ENCODE results near the gene ALKBH7. TPM values are rescaled to one million over a fixed set of nuclear protein-coding genes. Genes with fewer than 3 reads are reported as not detected.

ALKBH7 gene
- total RNA-seq, 2 donors from 2014 or later = 71.7 to 93.7 TPM

- Histone ChIP-seq H3K4me3 (peak within 1 kb of the TSS; percentile 76 to 82), H3K9me3 (no peaks in the 10 kb centered on the region), H3K27ac (peak within 1 kb of the TSS; percentile 78 to 85), H3K36me3 (peaks cover 18% of the 10 kb centered on the region), H3K4me1 (peaks cover 0 to 45% of the 10 kb centered on the region in 2 donors), H3K27me3 (no peaks in the 10 kb centered on the region)
- DNase-seq (ENCODE audit: low spot score) = no peak
- TF ChIP-seq CTCF (IDR thresholded peaks at IDR 0.05) = no peak
Measured at GRCh38 chr19:6424195-6424938, 51.8 kb downstream of the ALKBH7 start, which contains the start of gene KHSRP. KHSRP (minus strand) TSS chr19:6424811; CDS start chr19:6424701, 110 bp downstream.

Small RNAs within 50 kb of the gene (microRNA-seq; reads per million reads assigned to microRNA genes)
- gene MIR3940 (ENCODE audit: borderline number of aligned reads in 2 of 2, borderline replicate concordance in 1 of 2) = 0 to 2.8 reads per million in 2 donors
- 0 reads per million in 2 donors for gene MIR6790 (ENCODE audit: borderline number of aligned reads in 2 of 2, borderline replicate concordance in 1 of 2)
- gene MIR6885 (ENCODE audit: borderline number of aligned reads in 2 of 2, borderline replicate concordance in 1 of 2) = 0 to 0.71 reads per million in 2 donors

Other genes with a start within 250 kb of the ALKBH7 start
- not detected for gene ACSBG2, start 237.1 kb upstream of the ALKBH7 start, total RNA-seq
- gene MLLT1, start 92.8 kb upstream of the ALKBH7 start, total RNA-seq = 10 to 100 TPM; 21.2 to 36.9 TPM
- under 1 TPM in 1 of 2 donors, not detected in 1; 0.24 TPM for gene ACER1, start 39.2 kb upstream of the ALKBH7 start, total RNA-seq
- gene CLPP, start 11.3 kb upstream of the ALKBH7 start, total RNA-seq = 100 to 1,000 TPM in 1 of 2 donors, 10 to 100 TPM in 1; 83.7 to 104 TPM
- gene PSPN, start 3.1 kb downstream of the ALKBH7 start, total RNA-seq = under 1 TPM; 0.82 to 0.98 TPM
- gene GTF2F1, start 20.4 kb downstream of the ALKBH7 start, total RNA-seq = 10 to 100 TPM; 23.7 to 33.0 TPM
- 10 to 100 TPM; 55.3 to 95.7 TPM for gene KHSRP, start 52.0 kb downstream of the ALKBH7 start, total RNA-seq
- gene SLC25A41, start 61.0 kb downstream of the ALKBH7 start, total RNA-seq = not detected
- 100 to 1,000 TPM in 1 of 2 donors, 10 to 100 TPM in 1; 88.7 to 103 TPM for gene SLC25A23, start 87.0 kb downstream of the ALKBH7 start, total RNA-seq
- gene CRB3, start 91.5 kb downstream of the ALKBH7 start, total RNA-seq = 1 to 10 TPM in 1 of 2 donors, under 1 TPM in 1; 0.33 to 2.5 TPM
- gene DENND1C, start 109.0 kb downstream of the ALKBH7 start, total RNA-seq = under 1 TPM; 0.30 to 0.75 TPM
- 1 to 10 TPM in 1 of 2 donors, under 1 TPM in 1; 0.83 to 2.3 TPM for gene TUBB4A, start 129.5 kb downstream of the ALKBH7 start, total RNA-seq
- under 1 TPM in 1 of 2 donors, not detected in 1; 0.43 TPM for gene TNFSF9, start 158.2 kb downstream of the ALKBH7 start, total RNA-seq
- gene CD70, start 218.4 kb downstream of the ALKBH7 start, total RNA-seq = not detected

Data from right atrium auricular region (tissue), 2 donors.